ENCODE results near the gene RASSF8.

RASSF8 gene

DNA sequence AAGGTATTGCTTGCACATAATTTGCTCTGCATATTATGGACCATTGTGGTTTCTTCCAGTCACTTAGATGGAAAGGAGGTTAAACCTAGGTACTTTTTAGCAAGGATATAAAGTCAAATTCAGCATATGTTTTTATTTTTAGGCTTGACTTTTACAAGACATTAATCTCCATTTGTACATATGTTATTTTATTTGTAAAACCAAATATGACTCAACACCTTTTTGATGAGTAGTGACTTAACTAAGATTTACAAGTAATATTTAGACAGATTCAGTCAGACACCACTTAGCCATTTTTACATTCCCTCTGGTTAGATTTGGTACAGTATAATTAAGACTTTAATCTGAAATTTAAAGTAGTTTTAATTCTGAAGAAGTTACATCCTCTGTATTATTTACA, 111.3 kb downstream of the RASSF8 start:
- Histone ChIP-seq H3K79me2 (ENCODE audit: control insufficient read depth, low read length) (no peaks in the 10 kb centered on the region), H3K36me3 (ENCODE audit: control insufficient read depth, low read length) (no peaks in the 10 kb centered on the region), H3K4me1 (ENCODE audit: control insufficient read depth, low read length) (no peaks in the 10 kb centered on the region), H3K4me2 (ENCODE audit: low read length) (no peak overlapping the region), H3F3A (ENCODE audit: control insufficient read depth, insufficient read depth) (no peaks in the 10 kb centered on the region), H3K9me3 (ENCODE audit: control insufficient read depth, insufficient read depth, low read length) (no peaks in the 10 kb centered on the region), H3K27ac (ENCODE audit: low read depth, low read length) (no peak overlapping the region), H3K27me3 (ENCODE audit: control insufficient read depth, low read length) (0 out of 2 replicates have a peak, but pooled peaks cover 8% of the 10 kb centered on the region), H3K4me3 (ENCODE audit: low read length) (no peak overlapping the region), H3K9me2 (replicated peaks; ENCODE audit: control insufficient read depth, low read length) (no peaks in the 10 kb centered on the region), H4K20me1 (ENCODE audit: control insufficient read depth, insufficient read depth, low read depth, low read length) (no peaks in the 10 kb centered on the region)
- TF ChIP-seq EZH2phosphoT487 (IDR thresholded peaks at IDR 0.05; ENCODE audit: borderline replicate concordance, low read length), result no peak
- TF ChIP-seq, protein P1, sequence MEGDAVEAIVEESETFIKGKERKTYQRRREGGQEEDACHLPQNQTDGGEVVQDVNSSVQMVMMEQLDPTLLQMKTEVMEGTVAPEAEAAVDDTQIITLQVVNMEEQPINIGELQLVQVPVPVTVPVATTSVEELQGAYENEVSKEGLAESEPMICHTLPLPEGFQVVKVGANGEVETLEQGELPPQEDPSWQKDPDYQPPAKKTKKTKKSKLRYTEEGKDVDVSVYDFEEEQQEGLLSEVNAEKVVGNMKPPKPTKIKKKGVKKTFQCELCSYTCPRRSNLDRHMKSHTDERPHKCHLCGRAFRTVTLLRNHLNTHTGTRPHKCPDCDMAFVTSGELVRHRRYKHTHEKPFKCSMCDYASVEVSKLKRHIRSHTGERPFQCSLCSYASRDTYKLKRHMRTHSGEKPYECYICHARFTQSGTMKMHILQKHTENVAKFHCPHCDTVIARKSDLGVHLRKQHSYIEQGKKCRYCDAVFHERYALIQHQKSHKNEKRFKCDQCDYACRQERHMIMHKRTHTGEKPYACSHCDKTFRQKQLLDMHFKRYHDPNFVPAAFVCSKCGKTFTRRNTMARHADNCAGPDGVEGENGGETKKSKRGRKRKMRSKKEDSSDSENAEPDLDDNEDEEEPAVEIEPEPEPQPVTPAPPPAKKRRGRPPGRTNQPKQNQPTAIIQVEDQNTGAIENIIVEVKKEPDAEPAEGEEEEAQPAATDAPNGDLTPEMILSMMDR (IDR thresholded peaks at IDR 0.05; ENCODE audit: low read depth, low read length, poor library complexity, severe bottlenecking), result no peak

DNA sequence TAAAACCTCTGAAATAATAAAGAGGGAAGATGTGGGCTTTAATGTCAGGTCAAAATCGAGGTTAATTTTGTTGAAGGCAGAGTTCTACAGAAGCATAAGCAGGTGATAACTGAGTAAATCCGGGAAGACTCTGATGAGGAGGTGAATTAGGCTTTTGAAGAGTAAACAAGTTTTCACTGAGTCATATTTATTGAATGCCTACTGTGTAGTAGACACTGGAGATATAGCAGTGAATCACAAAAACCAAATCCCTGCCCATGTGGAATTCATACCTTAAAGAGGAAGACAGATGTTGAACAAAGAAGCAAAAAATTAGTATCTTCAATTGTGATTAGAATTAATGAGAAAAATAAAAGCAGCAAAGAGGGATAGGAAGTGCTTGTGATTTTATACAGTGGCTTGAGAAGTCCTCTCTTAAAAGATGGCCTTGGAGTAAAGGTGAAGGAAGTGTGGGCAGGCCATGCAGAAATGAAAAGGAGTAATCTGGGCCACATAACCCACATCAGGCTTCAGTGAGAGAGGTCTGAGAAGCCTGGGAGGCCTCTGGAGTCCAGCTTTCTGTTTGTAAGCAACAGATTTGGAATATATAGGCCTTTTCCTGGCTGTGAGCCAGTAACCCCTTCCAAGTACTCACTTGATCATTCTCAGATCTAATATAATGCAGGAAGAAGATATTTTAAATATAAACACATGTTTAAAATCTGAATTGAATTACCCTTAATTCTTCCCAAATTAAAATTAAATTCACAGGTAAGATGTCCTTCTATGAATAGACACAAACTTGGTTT, 119.6 kb downstream of the RASSF8 start:
- Histone ChIP-seq H3K4me1 (ENCODE audit: control insufficient read depth, low read length) (no peaks in the 10 kb centered on the region), H3K4me2 (ENCODE audit: low read length) (no peak overlapping the region), H3K9me2 (replicated peaks; ENCODE audit: control insufficient read depth, low read length) (no peaks in the 10 kb centered on the region), H3K79me2 (ENCODE audit: control insufficient read depth, low read length) (no peaks in the 10 kb centered on the region), H3F3A (ENCODE audit: control insufficient read depth, insufficient read depth) (no peaks in the 10 kb centered on the region), H4K20me1 (ENCODE audit: control insufficient read depth, insufficient read depth, low read depth, low read length) (no peaks in the 10 kb centered on the region), H3K4me3 (ENCODE audit: low read length) (no peak overlapping the region), H3K36me3 (ENCODE audit: control insufficient read depth, low read length) (no peaks in the 10 kb centered on the region), H3K27me3 (ENCODE audit: control insufficient read depth, low read length) (no peaks in the 10 kb centered on the region), H3K27ac (ENCODE audit: low read depth, low read length) (no peak overlapping the region), H3K9me3 (ENCODE audit: control insufficient read depth, insufficient read depth, low read length) (peaks cover 10% of the 10 kb centered on the region; the same call in 1 of the 2 replicates)
- TF ChIP-seq, protein P1 (IDR thresholded peaks at IDR 0.05; ENCODE audit: low read depth, low read length, poor library complexity, severe bottlenecking), result no peak
- no peak for TF ChIP-seq EZH2phosphoT487 (IDR thresholded peaks at IDR 0.05; ENCODE audit: borderline replicate concordance, low read length)

- no peak for TF ChIP-seq EZH2phosphoT487 (IDR thresholded peaks at IDR 0.05; ENCODE audit: borderline replicate concordance, low read length)
- TF ChIP-seq, protein P1 (IDR thresholded peaks at IDR 0.05; ENCODE audit: low read depth, low read length, poor library complexity, severe bottlenecking), result no peak
- no peaks in the 10 kb centered on the region for H3K9me2 ChIP-seq (replicated peaks; ENCODE audit: control insufficient read depth, low read length)
- no peak overlapping the region for H3K4me3 ChIP-seq (ENCODE audit: low read length)
- peaks cover 10% of the 10 kb centered on the region; the same call in 1 of the 2 replicates for H3K9me3 ChIP-seq (ENCODE audit: control insufficient read depth, insufficient read depth, low read length)
- no peaks in the 10 kb centered on the region for H3K79me2 ChIP-seq (ENCODE audit: control insufficient read depth, low read length)
- no peak overlapping the region for H3K4me2 ChIP-seq (ENCODE audit: low read length)
- no peaks in the 10 kb centered on the region for H3K4me1 ChIP-seq (ENCODE audit: control insufficient read depth, low read length)
- H3F3A ChIP-seq (ENCODE audit: control insufficient read depth, insufficient read depth), result no peaks in the 10 kb centered on the region
- H3K36me3 ChIP-seq (ENCODE audit: control insufficient read depth, low read length), result no peaks in the 10 kb centered on the region
- H4K20me1 ChIP-seq (ENCODE audit: control insufficient read depth, insufficient read depth, low read depth, low read length), result no peaks in the 10 kb centered on the region
- no peaks in the 10 kb centered on the region for H3K27me3 ChIP-seq (ENCODE audit: control insufficient read depth, low read length)
- no peak overlapping the region for H3K27ac ChIP-seq (ENCODE audit: low read depth, low read length)
These were observed 122.4 kb downstream of the RASSF8 start for GRCh38 chr12:26080911-26081310.

Data from DOHH2 (cell line).